GM19193 (cell line): ENCODE measurements around the gene LAP3.
A peak's percentile ranks its signal among the peaks of the same experiment; 100 is the strongest.

Source experiments
- POLR2A ChIP-seq: IDR thresholded peaks from 4 replicates; pipeline ENCODE4 v1.6.1; 2011; ENCODE audit not compliant: insufficient read depth, insufficient read length; ENCODE audit errors: extremely low read depth

Gene LAP3

DNA sequence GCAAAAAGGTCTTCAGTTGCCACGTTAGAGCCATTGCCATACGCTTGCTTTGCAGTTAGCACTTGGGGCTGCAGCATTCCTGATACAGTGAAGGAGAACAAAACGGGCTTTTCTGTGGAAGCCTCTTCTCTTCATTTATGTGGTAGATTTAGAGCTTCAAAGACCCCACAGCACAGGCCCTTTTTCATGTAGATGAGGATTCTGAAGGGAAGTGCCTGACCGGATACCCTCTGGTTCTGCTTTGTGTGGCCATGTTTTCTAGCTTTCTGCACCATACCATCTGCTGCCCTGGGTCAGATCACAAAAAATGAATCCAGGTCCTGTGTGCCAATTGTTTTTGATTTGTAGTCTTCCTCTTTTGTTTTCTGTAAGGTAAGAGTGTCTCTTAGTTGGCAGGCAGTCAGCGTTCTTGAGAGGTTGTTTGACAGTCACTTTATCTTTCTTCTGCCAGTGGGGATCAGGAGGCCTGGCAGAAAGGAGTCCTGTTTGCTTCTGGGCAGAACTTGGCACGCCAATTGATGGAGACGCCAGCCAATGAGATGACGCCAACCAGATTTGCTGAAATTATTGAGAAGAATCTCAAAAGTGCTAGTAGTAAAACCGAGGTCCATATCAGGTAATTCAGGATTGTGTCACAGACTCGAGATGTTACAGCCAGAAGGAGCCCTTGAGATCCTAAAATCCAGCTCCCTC lies 7.7 kb downstream of the LAP3 start:
- TF ChIP-seq POLR2A = no peak

DNA sequence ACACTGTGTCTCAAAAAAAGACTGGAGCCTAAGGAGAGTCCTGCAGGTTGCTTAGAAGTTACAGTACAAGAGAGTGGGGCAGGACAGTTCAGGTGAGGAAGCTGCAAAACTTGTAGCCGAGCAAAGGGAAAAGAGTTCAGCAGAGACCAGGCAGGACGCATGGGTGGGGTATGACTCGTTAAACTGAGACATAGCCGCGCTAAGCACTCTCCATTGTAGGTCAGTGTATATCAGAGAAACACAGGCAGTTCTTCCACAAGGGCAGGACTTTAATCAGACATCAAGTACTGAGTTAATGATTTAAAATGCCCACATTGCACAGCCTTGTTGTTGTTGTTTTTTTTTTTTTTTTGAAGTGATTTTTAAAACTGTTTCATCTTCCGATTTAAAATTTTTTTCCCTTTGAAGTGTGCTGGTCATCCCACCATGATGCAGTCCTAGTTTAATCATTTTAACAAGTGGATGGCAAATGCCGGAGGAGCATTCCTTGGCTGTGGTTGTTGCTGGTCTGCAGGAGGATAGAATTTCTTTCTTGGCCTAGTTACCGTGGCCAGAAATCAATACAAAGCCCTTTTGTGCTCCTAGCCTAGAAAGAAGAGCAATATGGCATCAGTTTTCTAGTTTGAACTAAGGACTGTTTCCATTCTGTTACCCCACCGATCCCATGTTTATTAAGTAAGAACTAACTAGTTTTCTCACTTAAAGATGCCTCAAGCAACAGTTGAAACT lies 10.3 kb downstream of the LAP3 start:
- no peak for TF ChIP-seq POLR2A

DNA sequence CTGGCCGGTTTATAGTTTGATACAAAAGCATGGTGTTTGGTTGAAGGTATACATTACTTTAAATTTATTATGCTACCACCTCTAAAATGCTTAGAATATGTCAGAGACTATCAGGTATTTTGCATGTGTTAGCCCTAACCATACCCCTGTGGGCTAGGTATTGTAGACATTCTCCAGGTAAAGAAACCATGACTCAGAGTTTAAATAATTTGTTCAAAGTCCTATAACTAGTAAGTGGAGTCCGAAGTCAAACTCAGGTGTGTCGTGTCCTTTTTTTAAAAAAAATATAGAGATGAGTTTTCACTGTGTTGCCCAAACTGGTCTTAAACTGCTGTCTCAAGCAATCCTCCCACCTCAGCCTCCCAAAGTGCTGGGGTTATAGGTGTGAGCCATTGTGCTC lies 12.4 kb downstream of the LAP3 start:
- TF ChIP-seq POLR2A = no peak

DNA sequence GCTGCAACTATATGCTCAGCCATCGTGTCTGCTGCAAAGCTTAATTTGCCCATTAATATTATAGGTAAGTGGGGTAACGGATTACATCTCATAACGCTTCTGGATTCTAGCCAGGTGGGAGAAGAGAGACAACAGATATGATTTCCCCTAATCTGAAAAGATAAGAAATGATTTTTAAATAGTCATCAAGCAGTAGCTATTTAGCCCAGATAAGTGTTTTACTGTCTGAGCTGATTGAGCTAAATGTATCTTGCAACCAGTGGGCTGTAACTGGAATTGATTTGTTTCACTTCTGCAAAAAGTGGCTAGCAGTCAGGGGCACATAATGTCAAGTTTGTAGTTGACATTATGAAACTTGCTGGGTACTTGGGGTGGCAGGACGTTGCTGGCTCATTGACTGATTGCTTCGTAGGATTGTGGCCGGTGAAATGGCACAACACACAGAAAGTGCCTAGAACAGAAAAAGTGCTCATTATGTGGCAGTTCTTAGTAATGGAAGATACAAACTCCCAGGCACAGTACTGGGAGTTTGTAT lies 18.5 kb downstream of the LAP3 start:
- no peak for TF ChIP-seq POLR2A

DNA sequence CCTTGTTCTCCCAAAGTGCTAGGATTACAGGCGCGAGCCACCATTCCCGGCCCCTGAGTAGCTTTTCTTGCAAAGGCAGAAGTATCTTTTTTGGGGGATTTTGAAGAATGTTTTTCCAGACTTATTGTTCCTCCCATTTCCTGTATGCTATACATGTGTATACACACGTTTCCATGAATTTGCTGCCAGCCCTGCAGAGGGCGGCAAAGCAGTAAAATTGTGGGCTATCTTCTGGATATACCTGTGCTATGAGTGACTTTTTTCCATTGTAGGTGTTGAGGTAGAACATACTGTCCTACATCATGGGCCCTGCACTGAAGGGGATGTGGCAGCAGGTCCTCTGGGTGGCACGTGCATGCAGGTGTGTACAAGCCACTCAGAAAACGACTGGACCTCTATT lies 20.5 kb downstream of the LAP3 start:
- no peak for TF ChIP-seq POLR2A

DNA sequence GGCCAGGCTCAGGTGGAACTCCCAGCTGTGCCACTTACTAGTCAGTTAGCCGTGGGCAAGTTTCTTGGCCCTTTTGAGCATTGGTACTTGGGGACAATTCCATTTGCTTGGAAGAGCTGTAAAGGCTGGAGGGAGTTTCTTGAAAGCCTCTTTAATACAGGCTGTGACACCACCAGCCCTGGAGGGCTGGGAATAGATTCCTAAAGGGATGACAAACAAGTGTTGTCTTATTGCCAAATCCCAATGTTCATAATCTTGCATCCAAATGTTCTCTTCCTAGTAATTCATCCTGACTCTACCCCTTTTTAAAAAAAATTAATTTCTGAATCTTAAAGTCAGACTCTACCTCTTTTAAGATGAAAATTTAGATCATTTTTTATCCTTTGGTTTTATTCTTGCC lies 22.8 kb downstream of the LAP3 start:
- no peak for TF ChIP-seq POLR2A

DNA sequence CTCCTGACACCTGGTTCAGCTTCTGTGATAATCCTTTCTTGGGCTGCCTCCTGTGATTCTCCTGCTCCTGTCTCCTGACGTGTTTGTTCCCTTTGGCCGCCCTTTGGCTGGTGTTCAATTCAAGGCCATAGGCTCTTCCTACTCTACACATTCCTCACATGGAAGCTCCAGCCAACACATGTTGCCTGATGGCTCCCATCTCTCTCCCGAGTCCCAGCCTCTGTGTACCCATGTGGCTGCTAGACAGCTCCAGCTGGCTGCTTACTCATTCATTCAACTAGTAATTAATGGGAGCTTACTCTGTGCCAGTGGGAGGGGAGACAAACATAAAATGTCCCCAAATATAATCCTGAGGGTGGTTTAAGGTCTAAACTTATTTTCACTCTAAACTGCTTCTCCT lies 28.2 kb downstream of the LAP3 start:
- no peak for TF ChIP-seq POLR2A

DNA sequence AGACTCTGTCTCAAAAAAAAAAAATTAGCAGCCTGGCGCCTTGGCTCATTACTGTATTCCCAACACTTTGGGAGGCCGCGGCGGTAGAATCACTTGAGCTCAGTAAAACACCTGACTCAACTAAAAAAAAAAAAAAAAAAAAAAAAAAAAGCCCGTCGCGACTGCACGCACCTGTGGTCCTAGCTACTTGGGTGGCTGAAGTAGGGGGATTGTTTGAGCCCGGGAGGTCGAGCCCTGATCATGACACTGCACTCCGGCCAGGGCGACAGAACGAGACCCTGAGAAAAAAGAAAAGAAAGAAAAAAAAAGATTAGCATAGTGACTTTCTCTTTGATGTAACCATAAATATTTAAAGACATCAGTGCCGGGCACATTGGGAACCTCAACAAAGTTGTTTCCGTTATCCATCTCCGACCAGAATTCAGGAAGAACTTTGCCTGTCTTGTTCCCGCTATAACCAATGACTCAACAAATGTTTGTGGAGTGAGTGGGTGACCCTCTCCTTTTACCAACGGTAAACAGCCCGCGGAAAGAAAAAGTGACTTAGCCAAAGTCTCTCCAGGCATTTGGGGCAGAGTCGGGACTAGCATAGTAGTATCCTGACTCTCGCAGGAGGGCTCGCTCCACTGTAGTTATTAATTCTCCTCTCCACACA lies 36.9 kb downstream of the LAP3 start:
- no peak for TF ChIP-seq POLR2A

DNA sequence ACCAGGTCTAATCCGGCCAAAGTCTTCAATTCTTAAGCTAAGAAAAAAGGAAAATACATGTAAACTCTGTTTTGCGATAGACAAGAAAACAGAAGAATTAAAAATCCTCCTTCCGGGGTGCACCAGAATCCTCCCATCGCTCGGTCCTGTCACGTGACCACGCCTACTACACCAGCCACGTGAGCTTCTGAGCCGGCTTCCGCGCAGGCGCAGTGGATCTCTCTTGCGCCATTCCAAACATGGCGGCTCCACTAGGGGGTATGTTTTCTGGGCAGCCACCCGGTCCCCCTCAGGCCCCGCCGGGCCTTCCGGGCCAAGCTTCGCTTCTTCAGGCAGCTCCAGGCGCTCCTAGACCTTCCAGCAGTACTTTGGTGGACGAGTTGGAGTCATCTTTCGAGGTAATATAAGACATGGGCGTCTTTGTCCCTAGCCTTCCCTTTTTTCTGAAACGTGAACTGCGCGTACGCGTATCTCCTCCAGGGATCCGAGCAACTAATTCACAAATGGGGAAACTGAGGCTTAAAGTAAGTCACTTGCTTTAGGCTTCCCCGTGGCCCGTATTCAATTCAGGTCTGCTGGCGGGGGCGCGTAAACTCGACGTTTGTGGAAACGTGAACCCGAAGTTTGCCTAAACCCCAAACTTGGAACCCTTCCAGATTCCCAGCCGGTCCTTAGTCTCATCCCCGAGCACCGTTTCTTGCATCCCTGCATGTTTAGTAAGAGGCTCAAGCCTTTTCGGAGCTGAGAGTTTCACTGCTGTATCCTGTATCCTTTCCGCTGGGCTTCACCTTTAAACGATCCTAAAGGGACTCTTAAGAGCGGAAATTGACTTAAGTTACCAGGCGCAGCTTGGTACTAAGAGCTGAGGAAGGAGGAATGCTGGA lies 37.7 kb downstream of the LAP3 start, which contains the start of gene MED28:
Gene MED28 (plus strand): TSS at position 226 of the 884 bp plus-strand sequence. CDS start 14 bp downstream, at position 240.
- peak; percentile 94 for TF ChIP-seq POLR2A

DNA sequence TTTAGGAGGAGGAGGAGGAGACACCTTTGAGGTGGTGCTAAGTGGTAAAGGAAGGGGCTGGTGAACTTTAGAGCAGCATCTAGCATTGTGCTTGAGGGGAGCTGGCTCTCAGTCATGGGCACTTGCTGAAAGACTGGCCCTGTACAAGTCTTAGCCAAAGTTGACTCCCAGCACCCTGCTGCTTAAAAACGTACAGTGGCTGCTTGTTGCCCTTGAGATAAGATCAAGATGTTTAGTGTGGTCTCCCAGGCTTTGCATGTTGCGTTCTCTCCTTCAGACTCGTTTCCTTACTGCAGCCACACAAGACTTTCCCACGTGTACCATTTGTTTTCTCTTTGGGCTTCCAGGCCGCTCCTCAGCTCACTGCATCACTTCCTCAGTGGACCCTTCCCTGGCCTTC lies 39.3 kb downstream of the LAP3 start:
- TF ChIP-seq POLR2A = no peak

DNA sequence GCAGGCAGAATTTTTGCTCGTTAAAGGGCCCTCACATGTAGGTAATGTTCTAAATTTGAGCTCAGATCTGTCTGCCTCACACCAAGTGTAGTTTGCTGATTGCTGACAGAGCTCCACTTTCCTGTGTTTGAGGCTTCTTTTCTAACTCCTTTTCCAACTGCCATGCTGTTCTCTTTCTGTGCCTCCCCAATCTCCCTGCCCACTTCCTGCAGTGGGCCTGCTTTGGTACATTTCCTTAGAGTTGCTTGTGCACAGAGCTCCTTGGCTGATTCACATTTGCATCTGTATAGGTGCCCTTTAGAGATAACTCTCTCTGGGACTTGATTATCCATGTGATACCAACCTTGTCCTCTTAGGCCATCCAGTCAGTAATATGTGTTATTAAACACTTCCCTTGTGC lies 41.9 kb downstream of the LAP3 start:
- no peak for TF ChIP-seq POLR2A

DNA sequence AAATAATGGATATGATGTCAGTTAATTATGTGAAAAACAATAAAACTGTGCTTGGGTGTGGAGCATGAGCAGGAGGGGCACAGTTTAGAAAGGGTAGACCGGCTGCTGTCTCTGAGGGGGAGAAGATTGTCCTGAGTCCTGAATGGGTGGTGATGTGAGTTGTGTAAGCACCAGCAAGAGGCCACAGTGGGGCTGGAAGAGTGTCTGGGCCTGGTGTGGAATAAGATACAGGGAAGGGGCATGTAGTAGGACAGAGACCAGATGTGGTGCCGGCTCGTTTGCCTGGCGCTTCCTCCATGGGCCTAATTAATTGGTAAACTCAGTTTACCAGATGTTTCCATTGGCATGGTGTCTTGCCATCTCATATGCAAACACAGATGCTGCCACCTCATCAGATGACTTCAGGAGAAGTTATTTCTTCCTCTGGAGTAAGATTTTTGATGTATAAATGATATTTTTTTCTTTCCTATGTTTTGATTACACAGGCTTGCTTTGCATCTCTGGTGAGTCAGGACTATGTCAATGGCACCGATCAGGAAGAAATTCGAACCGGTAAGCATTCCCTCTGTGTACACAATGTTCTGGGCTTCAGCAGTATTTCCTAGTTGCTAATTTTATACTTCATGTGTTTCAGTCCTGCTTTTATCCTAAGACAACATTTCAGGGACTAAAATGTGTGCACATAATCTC lies 42.6 kb downstream of the LAP3 start:
- no peak for TF ChIP-seq POLR2A

DNA sequence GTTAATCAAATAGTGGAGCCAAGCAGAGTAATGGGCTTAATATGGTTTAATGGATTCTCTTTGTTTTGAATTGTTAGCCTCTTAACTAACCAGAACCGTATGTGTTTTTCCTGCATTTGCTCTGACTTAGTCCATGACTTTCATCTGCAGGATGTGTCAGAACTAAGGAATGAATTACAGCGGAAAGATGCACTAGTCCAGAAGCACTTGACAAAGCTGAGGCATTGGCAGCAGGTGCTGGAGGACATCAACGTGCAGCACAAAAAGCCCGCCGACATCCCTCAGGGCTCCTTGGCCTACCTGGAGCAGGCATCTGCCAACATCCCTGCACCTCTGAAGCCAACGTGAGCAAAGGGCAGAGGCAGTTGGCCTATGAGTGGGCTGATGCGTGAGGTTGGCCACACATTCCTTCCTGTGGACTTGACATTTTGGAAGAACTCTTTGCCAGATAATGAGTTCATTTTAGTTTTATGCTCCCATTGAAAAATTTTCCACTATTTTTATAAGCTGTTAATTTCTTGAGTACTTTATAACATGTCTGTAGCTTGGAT lies 46.5 kb downstream of the LAP3 start:
- TF ChIP-seq POLR2A = no peak

DNA sequence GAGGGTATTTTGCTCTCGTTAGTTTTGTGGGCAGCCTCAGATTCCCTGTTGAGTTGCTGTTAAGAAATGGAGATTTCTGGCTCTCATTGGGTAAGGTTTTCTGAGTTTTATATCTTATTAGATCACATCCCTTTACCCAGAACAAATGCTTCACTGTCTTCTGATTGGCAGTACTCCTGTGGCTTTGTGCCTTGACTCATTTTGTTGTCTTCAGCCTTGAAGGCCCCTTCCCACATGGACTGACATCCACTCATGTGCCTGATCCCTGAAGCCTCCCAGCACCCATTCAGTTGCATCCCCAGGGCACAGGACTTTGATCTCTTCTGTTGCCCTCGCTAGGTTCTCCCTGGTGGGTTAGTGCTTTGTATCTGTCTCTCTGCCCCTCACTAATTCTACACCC lies 47.8 kb downstream of the LAP3 start:
- no peak for TF ChIP-seq POLR2A
